Liver (tissue), 3 donors: ENCODE measurements around the gene TMEM259.

ENCODE experiments used
- CTCF ChIP-seq: fragments of 150-350 bp; IDR thresholded peaks from 2 replicates; pipeline ENCODE4 v1.5.1; 2017; ENCODE audit warnings: improper control_type of control experiment, low read depth, low read length; ENCODE audit not compliant: missing input control
- TAF1 ChIP-seq: conservative IDR thresholded peaks from 2 replicates; pipeline ENCODE4 v1.6.1; 2016; ENCODE audit warnings: antibody characterized with exemption, mild to moderate bottlenecking
- TF ChIP-seq, protein P1 (sequence below): IDR thresholded peaks from 2 replicates; pipeline ENCODE4 v1.6.1; 2016; ENCODE audit warnings: antibody characterized with exemption
- donor health status: healthy.
- donor health status: healthy.

DNA sequence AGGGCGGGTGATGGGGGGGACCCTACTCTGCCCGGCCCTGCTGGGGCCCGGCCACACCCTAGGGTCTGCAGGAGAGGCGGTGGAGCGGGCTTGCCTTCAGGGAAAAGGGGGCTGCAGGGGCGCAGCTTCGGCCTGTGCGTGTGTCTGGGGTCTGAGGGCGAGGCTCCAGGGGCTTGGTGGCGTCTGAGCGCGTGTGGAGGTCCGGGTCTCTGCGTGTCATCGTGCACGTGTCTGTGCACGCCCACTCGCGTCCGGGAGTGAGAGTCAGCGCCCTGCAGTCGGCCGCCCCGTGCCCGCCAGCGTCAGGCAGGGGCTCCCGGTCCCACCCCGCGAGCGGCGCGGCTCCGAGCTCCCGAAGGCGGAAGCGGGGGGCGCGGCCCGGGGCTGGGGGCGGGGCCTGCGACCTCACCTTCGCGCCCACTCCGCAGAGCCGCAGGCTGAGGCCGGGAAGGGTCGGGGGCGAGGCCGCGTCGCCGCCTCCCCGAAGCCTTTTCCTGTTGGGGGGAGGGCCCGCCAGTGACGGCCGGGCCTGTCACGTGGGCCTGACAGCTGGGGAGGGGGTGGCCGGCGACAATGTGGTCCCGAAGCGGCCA, 45.9 kb upstream of the TMEM259 start, which contains the start of gene ARHGAP45:
- TF ChIP-seq, protein P1, sequence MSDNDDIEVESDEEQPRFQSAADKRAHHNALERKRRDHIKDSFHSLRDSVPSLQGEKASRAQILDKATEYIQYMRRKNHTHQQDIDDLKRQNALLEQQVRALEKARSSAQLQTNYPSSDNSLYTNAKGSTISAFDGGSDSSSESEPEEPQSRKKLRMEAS: no peak
- no peak for TF ChIP-seq CTCF
- TF ChIP-seq TAF1: no peak
